ENCODE measurements around the gene TMEM39A. TPM values are rescaled to one million over a fixed set of nuclear protein-coding genes. Genes with fewer than 3 reads are reported as not detected.

Gene TMEM39A, protein sequence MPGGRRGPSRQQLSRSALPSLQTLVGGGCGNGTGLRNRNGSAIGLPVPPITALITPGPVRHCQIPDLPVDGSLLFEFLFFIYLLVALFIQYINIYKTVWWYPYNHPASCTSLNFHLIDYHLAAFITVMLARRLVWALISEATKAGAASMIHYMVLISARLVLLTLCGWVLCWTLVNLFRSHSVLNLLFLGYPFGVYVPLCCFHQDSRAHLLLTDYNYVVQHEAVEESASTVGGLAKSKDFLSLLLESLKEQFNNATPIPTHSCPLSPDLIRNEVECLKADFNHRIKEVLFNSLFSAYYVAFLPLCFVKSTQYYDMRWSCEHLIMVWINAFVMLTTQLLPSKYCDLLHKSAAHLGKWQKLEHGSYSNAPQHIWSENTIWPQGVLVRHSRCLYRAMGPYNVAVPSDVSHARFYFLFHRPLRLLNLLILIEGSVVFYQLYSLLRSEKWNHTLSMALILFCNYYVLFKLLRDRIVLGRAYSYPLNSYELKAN
- polyA plus RNA-seq (2013, experiment 1 of 2; ENCODE audit: insufficient read length): 55.4 TPM
- polyA plus RNA-seq (2013, experiment 2 of 2; ENCODE audit: insufficient read length): 54.0 TPM

GRCh38 chr3:119463171-119464169 is at the start of gene TMEM39A:
Gene TMEM39A (minus strand): TSS chr3:119463615. CDS start chr3:119462074, 1,541 bp downstream.
- peak; percentile 99 for DNase-seq

- DNase-seq: no peak
Measured at GRCh38 chr3:119510690-119511089, 47.3 kb upstream of the TMEM39A start.

DNA sequence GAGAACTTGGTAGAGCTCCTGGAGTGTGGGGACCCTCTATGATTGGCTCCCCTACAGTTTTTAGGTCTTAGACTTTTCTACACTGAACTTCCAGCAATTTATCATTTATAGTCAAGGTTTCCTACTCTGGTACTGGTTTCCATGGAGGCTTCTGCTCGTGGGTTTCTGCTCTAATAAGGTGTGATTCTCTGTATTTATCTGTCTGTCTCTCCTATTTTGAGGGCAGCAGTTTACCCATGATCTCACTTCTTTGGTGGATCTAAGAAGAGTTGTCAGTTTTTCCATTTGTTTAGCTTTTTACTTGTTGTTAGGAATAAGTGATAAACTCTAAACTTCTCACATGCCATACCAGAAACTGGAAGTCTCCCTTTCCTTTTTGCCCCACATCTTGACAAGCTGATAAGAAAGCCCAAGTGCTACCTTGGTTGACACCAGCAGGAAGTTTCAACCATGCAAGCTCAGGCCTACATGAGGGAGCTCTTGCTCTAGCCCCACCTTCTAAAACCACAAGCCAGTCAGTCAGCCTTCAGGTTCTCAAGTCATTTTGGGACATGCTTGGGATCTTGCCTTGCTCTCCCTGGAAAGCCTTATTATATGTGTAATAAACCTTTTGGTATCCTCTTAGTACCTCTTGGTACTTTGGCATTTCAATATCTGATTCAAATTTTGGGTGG is 44.9 kb upstream of the TMEM39A start:
- no peak for DNase-seq

GRCh38 chr3:119507404-119507803 is 44.0 kb upstream of the TMEM39A start:
- no peak for DNase-seq

DNA sequence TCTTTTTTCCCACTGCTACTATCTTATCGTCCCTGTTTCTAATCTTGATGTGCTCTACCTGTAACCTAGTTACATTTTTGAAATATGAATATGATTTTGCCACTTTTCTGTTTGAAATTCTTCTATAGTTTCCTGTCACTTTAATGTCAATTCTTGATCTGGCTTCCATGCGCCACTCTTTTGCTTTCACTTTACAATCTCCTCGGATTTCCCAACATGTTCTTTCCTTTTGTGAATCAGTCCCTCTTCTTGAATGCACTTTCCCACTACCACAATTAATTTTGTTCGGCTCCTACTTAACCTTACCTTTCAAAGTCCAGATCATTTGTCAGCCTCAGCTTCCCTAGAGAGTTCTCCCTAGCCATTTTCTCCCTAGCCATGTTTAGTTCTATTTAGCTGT is 43.2 kb upstream of the TMEM39A start:
- DNase-seq: no peak

GRCh38 chr3:119500901-119501300 is 37.5 kb upstream of the TMEM39A start:
- DNase-seq: no peak

DNA sequence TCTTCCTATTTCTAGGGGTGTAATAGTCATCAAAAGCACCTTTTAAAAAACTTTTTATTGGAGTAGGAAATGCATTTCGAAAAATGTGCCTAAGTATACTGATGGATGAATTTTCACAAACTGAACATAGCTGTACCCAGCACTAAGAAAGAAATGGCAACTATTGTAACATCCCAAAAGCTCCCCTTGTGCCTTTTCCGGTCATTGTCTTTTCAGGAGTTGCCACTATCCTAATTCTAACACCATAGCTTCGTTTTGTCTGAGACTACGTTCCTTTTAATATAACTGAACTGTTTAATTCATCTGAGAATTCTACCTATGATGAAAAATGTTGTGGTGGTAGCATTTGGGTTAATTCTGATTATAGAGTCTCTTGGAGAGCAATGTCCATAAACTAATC is 36.9 kb upstream of the TMEM39A start:
- DNase-seq: no peak

- peak; percentile 97 for DNase-seq
Measured at GRCh38 chr3:119498186-119499011, 35.0 kb upstream of the TMEM39A start, which contains the start of gene TIMMDC1. Gene TIMMDC1 (plus strand): TSS chr3:119498547. CDS start chr3:119498734, 187 bp downstream.

- DNase-seq: peak; percentile 4
Measured at GRCh38 chr3:119497820-119498185, 34.4 kb upstream of the TMEM39A start.

DNA sequence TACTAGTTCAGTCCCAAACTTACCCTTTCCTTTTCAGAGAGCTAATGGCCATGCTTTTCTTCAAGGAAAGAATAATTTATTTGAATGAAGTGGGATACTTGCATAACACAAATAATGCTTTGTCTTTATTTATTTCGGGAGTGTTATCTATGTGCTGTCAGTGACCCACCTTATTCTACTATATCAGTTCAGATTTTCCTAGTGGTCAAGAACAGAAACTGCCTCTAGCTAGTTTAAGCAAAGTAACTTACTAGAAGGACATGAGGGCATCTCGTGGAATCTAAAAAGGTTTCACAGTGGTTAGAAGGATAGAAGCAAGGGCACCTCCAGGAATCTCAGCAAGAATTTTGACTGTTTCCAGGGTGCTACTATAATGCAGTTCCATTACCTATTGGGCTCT is 31.2 kb upstream of the TMEM39A start:
- no peak for DNase-seq

DNA sequence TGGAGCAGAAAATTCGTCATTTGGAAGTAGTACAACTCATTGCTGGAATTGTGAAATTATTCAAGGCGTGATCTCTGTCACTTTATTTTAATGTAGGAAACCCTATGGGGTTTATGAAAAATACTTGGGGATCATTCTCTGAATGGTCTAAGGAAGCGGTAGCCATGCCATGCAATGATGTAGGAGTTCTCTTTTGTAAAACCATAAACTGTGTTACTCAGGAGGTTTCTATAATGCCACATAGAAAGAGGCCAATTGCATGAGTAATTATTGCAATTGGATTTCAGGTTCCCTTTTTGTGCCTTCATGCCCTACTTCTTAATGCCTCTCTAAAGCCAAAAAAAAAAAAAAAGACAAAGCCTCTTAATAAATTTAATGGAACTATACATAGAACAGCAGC is 29.4 kb upstream of the TMEM39A start:
- DNase-seq: no peak

- DNase-seq: no peak
Measured at GRCh38 chr3:119492128-119492527, 28.7 kb upstream of the TMEM39A start.

DNA sequence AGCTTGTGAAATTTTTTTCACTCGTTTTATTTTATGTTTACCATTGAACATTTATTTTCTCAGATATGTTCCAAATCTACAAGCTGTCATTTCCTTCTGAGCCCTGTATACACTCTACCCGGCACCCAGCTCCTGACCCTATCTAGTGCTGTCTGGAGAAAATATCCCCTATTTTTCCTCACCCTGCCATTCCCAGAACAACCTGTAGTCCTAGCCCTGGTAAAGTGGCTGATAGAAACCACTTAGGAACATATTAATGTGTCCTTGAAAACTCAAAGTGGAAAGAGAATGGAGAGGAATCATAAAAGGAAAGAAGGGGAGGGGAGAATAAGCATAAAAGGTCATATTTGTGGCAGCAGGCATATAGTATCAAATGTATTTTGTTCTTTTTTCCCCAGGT is 26.7 kb upstream of the TMEM39A start:
- DNase-seq: no peak

GRCh38 chr3:119485563-119485962 is 22.1 kb upstream of the TMEM39A start:
- no peak for DNase-seq

DNA sequence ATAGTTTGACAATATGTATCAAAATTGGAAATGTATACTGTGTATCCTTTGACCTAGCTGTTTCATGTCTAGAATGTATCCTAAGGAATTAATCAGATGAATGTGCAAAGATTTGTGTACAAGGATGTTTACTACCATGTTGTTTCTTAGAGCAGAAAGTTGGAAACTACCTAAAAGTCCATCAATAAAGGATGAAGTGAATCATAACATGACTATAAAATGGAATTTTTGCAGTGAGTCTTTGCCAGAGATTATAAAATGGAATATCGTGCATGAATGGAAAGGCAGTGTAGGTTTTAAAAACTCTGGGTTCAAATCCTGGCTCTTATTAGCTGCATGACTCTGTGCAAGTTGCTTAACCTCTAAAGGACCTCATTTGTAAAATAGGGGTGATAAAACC is 19.7 kb upstream of the TMEM39A start:
- no peak for DNase-seq

- no peak for DNase-seq
Measured at GRCh38 chr3:119481079-119481478, 17.7 kb upstream of the TMEM39A start.

DNA sequence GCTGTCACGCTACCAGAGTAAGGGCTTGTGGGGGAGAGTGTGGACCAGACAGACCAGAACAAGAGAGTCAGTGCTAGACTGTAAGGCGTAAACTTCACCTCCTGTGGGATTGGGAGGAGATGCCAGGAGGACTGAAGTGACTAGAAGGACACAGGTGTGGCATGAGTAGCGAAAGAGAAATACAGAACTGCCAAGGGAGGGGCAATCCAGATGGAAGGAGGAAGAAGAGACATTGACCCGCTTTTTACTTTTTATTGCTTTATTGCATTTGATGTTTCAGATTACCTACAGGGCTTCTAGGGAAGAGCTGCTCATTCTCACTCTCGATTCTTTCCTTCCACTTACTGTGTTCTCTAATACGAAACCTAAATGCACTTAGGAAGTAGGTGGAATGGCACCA is 7.5 kb upstream of the TMEM39A start:
- DNase-seq: no peak

- DNase-seq: peak; percentile 5
Measured at GRCh38 chr3:119469418-119470189, 6.2 kb upstream of the TMEM39A start.

- no peak for DNase-seq
Measured at GRCh38 chr3:119468041-119468440, 4.6 kb upstream of the TMEM39A start.

GRCh38 chr3:119457246-119457645 is 6.2 kb downstream of the TMEM39A start:
- no peak for DNase-seq

DNA sequence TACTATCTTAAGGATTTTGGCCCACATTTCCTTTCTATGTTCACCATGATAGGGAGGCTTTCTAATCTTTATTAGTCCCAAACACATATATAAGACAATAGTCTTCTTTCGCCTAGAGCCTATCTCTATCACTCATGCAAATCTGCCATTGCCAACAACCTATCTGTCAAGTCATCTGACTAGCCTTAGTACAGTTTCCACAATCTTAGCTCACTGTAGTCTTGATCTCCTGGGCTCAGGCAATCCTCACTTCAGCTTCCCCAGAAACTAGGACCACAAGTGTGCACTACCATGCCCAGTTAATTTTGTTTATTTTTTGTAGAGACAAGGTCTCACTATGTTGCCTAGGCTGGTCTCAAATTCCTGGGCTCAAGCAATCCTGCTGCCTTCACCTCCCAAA is 6.9 kb downstream of the TMEM39A start:
- DNase-seq: no peak

Measured in fibroblast of skin of abdomen (primary cell).